ENCODE results near the gene SLC66A2.

SLC66A2 gene

GRCh38 chr18:79917169-79917852 lies 34.1 kb downstream of the SLC66A2 start:
- no peak for DNase-seq

GRCh38 chr18:79916546-79917168 lies 34.8 kb downstream of the SLC66A2 start:
- no peak for DNase-seq

DNA sequence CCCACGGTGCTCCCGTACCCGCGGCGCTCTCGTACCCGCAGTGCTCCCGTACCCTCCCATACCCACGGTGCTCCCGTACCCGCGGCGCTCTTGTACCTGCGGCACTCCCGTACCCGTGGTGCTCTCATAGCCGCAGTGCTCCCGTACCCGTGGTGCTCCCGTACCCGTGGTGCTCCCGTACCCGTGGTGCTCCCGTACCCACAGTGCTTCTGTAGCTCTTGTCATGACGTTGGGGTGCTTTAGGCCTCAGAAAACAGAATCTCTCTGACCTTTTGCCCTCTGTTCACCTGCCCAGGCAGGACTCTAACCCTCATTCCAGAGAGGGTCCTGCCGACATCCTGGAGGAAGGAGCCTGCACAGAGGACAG lies 35.3 kb downstream of the SLC66A2 start:
- DNase-seq, result no peak

DNA sequence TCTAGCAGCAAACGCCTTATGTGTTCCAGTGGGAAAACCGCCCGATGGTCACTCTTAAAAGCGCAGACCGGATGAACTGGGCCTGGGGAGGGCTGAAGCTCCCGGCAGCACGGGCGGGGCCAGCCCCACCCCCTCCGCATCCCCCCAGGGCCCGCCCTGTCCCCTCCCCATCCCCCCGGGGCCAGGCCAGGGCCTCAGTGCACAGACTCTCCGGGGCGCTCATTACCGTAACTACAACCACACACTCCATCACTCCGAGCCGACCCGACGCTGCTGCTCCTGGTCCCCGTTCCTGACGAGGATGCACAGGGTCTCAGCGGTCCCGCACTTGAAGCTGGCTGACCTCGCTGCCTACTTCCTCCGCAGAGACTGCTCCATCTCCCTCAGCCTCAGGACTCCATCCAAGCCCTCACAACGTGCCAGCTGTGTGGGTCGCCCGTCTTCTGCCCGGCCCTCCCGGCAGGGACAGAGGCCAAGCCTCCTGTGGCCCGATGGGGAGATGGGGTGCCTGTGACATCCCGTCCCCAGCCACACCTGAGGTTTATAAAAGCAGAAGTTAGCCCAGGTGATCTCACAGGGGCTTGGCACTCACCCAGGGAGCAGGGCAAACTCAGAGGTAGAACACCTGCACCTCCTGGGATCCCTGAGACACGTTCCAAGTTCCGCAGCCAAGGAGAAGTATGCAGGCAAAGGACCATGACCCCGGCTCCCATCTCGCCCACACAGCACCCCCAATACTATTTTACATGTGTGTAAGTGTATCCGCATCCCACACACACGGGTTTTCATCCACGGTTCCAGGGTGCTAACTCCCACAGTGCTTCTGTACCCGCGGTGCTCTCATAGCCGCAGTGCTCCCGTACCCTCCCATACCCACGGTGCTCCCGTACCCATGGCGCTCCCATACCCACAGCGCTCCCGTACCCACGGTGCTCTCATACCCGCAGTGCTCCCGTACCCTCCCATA lies 36.0 kb downstream of the SLC66A2 start:
- no peak for DNase-seq

DNA sequence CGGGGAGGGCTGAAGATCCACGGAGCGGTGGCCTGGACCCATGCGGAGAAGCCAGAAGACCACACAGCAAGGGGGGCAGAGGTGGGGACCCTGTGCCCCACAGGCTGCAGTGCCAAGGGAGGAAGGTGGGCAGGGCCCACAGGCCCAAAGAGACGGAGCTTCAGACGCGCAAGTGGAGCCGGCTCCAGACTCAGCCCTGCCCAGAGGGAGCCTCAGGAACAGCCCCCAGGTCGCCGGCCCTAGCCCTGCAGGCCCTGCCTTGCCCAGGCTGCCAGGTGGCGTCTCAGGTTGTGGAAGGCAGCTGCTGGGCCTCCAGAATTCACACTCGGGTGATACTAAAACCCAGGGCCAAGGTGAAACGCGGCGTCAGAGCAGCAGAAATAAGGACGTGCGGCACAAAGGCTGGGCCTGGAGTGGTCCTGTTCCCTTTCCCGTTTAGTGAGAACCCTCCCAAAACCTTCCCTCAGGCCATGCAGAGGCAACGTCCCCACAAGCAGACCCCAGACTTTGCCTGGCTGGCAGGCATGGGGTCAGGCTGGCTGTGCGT lies 36.8 kb downstream of the SLC66A2 start:
- no peak for DNase-seq

- no peak for DNase-seq
Observed at GRCh38 chr18:79912994-79913831, 38.2 kb downstream of the SLC66A2 start.

DNA sequence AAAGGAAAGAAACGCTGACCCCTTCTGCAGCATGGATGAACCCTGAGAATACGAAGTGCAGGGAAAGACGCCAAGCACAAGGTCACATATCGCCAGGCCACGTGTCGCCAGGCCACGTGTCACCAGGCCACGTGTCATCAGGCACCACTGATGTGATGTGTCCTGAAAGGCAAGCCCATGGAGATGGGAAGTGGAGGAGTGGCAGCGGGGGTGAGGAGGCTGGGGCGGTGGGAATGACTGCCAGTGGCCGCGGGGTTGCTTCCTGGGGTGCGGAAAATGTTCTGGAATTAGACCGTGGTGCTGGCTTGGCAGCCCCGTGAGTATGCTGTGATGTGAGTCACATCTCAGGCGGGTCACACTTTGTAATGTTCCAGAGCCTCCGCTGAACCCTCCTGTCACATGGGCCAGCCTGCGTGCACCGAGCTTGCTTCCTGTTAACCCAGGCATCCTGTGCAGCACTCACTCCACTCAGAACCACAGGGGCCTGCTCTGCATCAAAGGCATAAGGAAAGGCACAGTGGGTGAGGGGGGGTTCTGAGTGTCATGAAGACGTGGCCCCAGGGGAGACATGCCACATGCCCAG lies 39.0 kb downstream of the SLC66A2 start:
- DNase-seq, result no peak

DNA sequence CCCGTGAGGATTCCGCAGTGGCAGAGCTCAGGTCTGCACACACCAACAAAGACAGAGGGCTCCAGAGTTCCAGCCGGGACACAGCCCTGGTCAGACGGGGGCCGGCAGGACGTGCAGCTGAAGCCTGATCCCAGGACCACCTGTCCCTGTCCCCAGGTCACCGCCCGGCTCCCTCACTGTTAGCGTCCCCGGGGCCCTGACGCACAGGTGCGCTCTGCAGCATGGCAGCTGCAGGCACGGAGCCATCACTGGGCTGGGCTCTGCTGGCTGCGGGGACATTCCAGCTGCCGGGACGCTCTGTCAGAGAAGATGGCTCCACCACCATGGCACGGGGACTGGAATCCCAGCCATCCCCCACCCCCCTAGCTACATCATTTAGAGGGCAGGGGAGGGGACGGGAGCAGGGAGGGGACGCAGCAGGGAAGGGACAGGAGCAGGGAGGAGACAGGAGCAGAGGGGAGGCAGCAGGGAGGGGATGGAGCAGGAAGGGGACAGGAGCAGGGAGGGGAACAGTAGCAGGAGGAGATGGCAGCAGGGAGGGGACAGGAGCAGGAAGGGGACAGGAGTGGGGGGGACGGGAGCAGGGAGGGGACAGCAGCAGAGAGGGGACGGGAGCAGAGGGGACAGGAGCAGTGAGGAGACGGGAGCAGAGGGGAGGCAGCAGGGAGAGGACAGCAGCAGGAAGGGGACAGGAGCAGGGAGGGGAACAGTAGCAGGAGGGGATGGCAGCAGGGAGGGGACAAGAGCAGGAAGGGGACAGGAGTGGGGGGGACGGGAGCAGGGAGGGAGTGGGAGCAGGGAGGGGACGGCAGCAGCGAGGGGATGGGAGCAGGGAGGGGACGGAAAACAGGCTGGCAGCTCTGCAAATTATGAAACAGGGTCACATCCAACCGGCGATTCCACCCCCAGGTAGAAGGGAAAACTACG lies 39.8 kb downstream of the SLC66A2 start:
- DNase-seq, result no peak

DNA sequence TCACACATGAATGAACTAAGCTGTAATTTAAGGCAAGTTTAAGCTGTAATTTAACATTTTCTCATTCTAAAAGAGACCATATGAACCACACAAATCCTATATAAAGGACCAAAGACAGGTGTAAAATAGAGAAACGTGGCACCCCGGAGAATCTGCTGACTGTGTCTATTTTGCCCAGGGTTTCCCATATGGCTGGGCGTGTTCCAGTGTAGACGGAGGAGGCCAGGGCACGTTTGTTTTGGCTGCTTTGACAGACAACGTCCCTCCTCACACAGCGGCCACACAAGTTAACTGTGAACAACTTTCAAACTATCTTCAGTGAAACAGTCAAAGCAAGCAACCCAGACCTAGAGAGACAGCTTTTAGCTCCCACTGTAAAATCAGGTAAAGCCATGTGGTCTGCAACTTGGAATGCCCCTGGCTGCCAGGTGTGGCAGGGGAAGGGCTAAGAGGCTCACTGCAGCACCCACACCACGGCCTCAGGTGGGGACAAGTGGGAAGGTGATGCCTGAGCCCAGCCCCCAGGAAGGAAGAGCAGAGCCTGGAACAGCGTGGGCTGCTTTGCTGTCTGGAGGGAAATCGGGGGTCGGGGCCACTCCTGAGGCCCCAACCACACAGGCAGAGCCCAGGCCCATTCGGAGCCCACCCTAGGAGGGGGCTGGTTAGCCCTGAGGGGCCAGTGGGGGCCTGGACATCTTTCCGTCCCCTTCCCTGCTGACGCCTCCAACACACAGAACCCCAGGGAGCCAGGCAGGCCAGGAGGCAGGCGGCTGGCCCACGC lies 40.7 kb downstream of the SLC66A2 start:
- no peak for DNase-seq

DNA sequence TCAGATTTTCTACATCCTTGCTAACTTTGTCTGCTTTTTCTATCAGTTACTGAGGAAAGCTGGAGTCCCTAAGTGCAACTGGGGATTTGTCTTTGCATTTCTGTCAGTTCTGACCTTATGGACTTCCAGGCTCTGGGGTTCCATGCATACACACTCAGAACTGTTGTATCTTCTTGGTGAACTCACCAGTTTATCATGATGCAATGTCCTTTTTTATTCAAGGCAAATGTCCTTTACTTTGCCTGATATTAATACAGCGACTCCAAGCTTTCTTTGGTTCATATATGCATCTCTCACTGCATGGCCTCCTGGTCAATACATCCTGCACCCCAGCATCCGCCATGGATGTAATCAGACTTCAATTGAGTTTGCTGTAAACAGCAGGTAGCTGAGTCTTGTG lies 44.7 kb downstream of the SLC66A2 start:
- DNase-seq, result no peak

GRCh38 chr18:79905993-79906392 lies 45.5 kb downstream of the SLC66A2 start:
- no peak for DNase-seq

DNA sequence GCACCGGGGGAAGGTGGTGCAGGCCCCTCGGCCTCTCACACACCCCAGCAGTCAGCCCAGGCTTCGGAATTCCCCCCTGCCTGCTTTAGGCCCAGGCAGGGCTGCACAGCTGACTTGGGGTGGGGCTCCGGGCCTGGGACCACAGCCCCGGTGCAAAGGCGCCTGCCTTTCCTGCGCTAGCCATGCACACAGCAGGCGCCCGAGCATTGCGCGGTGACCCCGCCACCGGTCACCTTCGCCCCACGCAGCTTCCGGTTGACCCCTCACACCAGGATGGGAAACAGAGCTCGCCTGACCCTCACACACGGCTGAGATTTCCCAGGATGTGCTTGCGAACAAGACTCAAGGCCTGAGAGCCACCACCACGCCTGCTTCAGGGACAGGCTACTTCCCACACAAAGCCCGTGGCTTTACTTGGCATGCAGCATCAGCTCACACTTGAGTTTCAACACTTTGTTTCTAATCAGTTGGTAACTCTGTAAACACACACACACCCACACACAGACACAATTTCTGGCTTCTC lies 46.0 kb downstream of the SLC66A2 start:
- DNase-seq, result no peak

DNA sequence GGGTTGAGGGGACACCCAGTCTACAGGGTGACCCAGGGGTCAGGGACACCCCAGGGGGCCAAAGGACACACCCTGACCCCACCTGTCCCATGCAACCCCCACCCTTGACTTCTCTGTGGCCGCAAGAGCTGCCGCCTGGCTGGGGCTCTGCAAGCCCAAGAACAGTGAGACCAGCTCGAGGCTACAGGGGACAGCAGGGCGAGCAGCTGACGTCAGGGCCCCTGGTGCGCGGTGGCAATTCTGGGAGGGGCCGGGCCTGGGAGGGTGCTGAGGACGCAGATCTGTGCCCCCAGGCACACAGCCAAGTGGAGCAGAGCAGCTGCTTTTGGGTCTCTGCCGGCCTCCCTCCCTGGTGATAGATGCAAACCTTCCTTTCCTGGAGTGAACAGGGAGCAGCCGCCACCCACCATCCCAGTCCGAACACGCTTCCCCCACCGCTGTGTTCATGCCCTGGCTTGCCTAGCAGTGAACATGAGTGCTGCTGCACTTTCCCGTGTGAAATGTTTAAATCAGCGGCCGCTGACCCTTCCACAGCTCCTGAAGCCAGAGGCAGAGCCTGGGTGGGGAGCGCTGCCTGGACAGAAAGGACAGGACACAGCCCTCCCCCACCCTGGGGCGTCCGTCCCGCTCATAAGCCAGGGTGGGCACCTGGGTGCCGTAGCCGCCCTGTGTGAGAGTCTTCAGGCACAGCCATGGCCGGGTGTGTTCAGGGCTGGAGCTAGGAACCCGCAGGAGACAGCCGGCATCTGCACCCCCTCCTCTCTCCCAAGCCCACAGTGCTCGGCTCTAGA lies 46.9 kb downstream of the SLC66A2 start:
- DNase-seq, result peak; percentile 94

- DNase-seq, result no peak
Observed at GRCh38 chr18:79903787-79904356, 47.6 kb downstream of the SLC66A2 start.

DNA sequence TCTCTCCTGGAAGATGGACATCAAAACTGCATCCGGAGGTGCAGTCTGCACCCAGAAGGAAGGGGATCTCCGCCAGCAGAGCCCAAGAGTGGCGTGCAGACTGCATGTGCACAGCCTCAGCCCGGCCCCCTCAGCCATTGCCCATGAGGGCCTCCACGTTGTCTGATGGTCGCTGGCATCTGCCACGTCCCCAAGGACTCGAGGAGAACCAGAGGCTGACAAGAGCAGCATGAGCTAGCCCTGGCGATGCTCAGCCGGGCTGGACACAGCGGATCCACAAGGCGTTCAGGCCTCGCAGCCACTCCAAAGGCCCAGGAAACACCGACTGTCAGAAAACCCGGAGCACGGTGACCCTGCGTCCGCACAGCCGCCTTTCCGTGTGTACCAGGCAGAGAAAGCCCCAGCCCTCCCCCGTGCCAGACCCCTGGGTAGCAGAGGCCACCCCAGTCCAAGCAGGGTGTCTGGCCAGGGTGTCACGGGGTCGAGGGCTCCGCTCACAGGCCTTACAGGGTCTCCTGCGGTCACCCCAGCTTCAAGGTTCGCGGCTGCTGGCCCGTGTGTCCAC lies 48.3 kb downstream of the SLC66A2 start:
- no peak for DNase-seq

GRCh38 chr18:79902640-79903039 lies 48.8 kb downstream of the SLC66A2 start:
- DNase-seq, result no peak

DNA sequence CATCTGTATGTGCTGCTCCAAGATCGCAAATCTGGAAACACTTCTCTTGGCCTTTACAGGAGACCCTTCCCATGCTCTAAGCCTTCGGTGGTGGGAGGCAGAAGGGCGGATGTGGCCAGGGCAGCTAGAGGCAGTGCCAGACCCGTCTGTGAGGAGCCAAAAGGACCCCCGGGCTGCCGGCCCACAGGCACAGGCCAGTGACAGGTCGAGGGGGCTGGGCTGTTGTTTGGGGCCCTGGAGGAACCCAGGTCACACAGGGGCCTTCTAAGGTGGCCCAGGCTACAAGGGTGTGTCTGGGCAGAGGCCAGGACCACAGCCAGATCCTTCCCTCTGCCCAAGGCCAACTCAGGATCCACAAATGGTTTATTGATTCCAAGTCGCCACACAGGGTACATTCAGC lies 49.4 kb downstream of the SLC66A2 start:
- no peak for DNase-seq

- DNase-seq, result no peak
Observed at GRCh38 chr18:79901665-79902064, 49.8 kb downstream of the SLC66A2 start.
